Myocyte (in vitro differentiated cells): Measurements from ENCODE around the gene WNK1. TPM values are rescaled to one million over a fixed set of nuclear protein-coding genes. Genes with fewer than 3 reads are reported as not detected.
"Not testable (repeated sequence)": the region's sequence is repeated elsewhere in the genome, so short reads cannot be mapped to it uniquely, and the experiment has no call there.

Experiments used
- DNase-seq: peaks from one replicate; pipeline ENCODE4 v3.0.0-alpha.2; 2012; ENCODE audit warnings: low read depth
- total RNA-seq: library from RNA; depleted of rRNA; stranded (reverse); fragments of >200 nt; gene quantifications from 2 replicates; pipeline ENCODE4 v1.2.3, GENCODE V29; 2014

WNK1 gene
- total RNA-seq, 1 donor from 2014 or later: 104 TPM

GRCh38 chr12:740921-741320 lies 11.5 kb upstream of the WNK1 start:
- no peak for DNase-seq

- DNase-seq: peak; percentile 13
Measured at GRCh38 chr12:749751-750270, 2.6 kb upstream of the WNK1 start.

DNA sequence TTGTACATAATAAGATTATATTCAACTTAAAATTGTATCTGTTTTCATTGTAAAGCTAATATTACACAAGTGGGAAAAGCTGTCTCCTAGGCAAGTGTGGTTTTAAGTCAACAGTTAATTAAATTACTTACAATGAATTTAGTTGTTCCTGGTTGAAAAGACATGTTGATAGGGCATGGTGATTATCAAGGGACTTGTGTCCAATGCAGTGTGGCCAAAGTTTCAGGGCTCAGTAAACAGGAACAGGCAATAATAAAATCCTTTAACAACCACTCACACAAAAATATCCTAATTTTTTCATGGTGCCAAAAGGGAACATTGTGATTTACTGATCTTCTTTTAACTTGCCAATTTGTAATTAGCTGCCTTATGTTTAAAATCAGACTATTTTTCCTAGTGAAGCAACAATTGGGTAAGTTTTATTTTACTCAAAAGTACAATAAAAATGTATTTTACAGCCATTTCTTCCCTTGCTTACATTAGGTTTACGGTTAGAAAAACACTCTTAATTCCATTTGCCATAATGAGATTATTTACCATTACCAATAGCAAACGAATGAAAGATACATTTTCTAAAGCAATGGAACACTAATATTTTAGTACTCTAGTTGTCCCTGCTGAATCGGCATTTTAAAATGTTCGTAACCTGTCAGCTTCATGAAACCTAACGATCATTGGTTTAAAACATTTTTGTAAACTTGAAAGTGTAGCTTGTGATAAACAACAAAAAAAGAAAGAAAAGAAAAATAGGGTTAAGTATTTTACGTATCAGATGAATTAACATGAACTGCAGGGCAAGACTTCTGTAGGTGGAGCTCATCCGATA lies 1.8 kb upstream of the WNK1 start:
- DNase-seq: peak; percentile 20

- DNase-seq: peak; percentile 97
Measured at GRCh38 chr12:751192-751998, 984 bp upstream of the WNK1 start.

DNA sequence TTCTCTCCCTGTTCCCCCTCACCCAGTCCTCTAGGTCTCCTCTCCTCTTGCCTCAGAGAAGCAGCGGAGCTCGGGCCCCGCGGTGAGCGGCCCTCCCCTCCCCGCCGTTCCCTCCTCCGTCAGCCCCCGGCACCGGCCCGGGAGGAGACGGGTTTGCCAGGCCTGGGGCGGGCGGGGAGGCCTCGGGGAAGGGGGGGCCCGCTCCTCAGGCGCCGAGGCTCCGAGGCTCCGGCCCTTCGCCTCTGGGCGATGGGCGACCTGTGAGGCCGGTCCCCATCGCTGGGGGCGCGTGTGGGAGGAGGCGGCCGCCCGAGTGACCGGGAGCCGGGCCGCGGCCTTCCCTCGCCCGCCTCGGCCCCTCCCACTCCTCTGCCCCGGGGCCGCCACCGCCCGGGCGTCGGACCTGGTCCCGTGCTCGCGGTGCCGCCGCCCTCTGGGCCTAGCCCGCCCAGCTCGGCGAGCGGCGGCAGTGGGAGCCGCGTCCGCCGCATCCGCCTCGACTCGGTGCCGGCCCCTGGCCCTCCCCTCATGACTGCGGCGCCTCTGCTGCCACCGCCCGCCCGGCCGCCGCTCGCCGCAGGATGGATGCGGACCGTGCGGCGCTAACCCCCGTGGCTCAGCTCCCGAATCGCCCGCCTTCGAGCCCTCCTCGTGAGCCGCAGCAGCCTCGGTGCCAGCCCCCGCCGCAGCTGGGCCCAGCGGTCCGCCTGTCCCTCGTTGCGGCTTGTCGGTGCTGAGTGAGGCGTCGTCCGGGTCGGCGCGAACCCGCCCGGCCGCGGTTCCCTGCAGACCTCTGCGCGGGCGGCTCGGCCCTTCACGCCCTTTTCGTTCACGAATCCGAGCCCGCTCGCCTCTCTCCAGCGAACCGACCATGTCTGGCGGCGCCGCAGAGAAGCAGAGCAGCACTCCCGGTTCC lies 574 bp downstream of the WNK1 start:
- peak; percentile 68 for DNase-seq

- DNase-seq: peak; percentile 56
Measured at GRCh38 chr12:753611-754472, 1.5 kb downstream of the WNK1 start.

- peak; percentile 22 for DNase-seq
Measured at GRCh38 chr12:754473-754820, 2.1 kb downstream of the WNK1 start.

DNA sequence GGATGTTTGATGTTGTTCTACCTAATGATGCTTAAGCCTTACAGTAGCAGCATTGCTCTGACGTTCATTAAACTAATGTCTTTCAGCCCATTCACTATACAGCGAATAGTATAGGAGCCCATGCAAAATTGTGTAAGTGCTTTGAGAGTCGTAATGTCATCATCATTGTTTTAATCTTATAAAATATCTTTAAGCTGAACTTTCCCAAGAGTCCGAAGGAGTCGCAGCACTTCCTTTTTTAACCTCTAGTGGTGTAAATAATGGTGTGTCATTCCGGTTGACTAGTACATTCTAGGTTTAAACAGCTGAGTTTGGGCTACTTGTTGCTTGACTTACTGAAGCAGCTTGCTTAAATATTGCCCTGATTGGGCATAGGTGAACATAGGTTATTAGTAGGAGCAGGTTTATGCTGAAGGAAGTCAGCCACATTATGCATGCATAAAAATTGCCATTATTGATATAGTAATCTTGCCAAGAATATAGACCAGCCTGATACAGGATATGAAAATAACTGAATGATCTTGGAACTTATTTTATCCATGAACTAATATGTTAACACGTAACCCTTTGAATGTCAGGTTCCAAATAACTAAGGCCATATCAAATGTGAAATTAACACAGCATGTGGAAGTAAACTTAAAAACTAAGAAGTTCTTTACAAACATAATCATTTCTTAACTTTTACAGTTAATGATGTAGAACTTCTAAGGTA lies 2.6 kb downstream of the WNK1 start:
- DNase-seq: peak; percentile 64

GRCh38 chr12:759628-760027 lies 7.2 kb downstream of the WNK1 start:
- DNase-seq: no peak

DNA sequence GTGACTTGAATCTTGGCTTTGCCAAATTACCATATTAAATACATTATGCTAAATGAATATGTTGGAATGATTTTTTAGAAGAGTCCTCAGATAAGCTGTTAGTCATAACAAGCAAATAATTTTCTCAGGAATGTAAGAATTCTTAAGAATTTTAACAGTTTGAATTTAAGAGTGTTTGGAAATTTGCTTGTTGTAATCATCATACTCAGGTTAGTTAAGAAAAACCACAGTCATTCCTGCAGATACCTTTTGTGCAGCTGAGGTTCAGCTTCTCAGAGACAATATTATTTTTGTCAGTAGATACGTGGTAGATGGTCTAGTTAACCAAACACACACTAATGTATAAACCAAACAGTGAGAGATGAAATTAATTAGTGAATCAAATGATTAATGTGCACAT lies 8.9 kb downstream of the WNK1 start:
- no peak for DNase-seq

DNA sequence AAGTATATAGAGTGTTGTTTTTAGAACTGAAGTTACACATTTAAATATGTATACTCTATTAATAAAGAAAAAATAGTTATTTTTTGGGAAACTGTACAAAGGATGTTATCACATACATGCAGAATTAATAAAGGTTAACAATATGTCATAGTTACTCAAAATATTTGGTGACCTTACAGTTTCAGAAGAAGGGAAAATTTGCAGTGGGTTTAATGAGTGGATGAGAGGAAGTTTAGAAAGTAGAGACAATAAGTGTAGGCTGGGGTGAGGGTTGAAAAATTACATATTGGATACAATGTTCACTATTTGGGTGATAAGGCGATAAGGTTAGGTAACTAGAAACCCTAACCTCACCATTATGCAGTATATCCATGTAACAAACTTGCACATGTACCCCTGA lies 13.5 kb downstream of the WNK1 start:
- no peak for DNase-seq

DNA sequence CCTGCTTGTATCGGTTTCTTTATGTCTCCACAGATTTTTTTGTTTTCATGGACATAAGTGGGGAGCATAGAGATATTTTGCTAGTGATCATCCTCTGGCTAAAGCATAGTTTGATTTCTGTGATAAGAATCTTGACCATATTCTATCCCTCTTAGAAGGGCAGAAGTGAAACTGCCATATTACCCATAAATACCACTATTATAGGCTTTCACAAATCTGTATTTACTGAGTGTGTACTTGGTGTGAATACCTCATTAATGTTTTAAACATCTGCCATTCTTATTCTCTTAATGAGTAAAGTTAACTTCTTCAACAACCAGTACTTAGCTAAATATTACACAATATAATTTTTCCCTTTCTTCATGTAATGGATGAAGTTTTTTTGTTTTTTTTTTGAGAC lies 16.1 kb downstream of the WNK1 start:
- DNase-seq: no peak

DNA sequence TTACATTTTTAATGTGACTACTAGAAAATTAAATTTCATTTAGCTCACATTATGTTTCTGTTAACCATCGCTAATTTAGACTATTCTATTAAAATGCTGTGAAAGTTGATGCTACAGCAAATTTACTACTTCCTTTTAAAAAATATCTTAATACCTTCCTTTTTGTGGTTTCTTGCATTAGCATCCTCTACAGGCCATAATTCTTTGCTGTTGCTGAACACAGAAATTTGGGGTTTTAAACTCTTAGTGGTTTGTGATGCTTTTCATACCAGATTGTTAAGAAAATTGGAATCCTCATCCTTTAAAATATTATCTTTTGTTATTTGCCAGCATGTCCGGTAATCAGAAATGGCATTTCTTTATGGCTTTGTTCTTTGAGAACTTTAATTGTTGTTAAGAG lies 18.1 kb downstream of the WNK1 start:
- DNase-seq: no peak

GRCh38 chr12:772056-772697 lies 19.8 kb downstream of the WNK1 start:
- DNase-seq: no peak

GRCh38 chr12:774051-774614 lies 21.8 kb downstream of the WNK1 start:
- DNase-seq: peak; percentile 34

DNA sequence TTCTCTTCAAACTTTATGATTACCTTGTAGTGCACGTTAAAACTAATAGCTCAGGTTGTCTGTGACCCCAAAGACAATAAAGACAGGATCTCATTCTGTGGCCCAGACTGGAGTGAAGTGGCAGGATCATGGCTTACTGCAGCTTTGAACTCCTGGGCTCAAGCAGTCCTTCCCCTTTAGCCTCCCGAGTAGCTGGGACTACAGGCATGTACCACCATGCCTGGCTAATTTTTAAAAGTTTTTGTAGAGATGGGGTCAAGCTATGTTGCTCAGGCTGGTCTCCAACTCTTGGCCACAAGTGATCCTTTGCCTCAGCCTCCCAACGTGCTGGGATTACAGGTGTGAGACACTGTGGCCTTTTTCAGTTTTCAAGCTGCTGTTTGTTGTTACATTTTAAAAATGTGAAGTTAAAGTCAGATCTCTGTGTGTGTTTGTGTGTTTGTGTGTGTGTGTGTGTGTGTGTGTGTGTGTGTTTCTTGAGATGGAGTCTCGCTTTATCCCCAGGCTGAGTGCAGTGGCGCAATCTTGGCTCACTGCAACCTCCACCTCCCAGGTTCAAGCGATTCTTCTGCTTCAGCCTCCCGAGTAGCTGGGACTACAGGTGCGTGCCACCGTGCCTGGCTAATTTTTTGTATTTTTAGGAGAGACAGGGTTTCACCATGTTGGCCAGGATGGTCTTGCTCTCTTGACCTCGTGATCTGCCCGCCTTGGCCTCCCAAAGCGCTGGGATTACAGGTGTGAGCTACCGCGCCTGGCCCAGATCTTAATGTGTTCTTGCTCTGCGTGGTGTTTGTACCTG lies 23.8 kb downstream of the WNK1 start:
- DNase-seq: not testable (repeated sequence)

DNA sequence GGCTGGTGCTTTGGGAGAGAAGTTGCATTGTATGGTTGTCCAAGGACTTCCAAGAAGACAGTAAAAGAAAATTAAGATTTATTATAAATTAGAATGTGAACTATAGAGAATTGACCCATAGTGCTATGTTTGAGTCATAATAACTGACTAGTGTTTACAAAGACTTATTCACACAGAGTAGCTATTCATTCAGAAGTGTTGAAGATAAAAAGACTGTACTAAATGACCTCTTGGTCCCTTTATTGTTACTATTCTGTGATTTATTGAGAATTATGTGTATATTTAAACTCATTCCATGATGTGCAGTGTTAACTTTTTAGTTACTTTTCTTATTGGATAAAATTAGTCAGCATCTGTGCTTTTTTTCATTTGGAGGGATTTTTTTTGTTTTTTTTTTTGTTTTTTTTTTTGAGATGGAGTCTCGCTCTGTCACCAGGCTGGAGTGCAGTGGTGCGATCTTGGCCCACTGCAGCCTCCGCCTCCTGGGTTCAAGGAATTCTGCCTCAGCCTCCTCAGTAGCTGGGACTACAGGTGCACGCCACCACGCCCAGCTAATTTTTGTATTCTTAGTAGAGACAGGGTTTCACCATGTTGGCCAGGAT lies 24.5 kb downstream of the WNK1 start:
- not testable (repeated sequence) for DNase-seq
